ENCODE data around the gene MS4A15. TPM values are rescaled to one million over a fixed set of nuclear protein-coding genes. Genes with fewer than 3 reads are reported as not detected.
A peak's percentile ranks its signal among the peaks of the same experiment; 100 is the strongest.
"Not testable (repeated sequence)": the region's sequence is repeated elsewhere in the genome, so short reads cannot be mapped to it uniquely, and the experiment has no call there.

MS4A15 gene
- total RNA-seq, 2 donors from 2014 or later, result not detected

DNA sequence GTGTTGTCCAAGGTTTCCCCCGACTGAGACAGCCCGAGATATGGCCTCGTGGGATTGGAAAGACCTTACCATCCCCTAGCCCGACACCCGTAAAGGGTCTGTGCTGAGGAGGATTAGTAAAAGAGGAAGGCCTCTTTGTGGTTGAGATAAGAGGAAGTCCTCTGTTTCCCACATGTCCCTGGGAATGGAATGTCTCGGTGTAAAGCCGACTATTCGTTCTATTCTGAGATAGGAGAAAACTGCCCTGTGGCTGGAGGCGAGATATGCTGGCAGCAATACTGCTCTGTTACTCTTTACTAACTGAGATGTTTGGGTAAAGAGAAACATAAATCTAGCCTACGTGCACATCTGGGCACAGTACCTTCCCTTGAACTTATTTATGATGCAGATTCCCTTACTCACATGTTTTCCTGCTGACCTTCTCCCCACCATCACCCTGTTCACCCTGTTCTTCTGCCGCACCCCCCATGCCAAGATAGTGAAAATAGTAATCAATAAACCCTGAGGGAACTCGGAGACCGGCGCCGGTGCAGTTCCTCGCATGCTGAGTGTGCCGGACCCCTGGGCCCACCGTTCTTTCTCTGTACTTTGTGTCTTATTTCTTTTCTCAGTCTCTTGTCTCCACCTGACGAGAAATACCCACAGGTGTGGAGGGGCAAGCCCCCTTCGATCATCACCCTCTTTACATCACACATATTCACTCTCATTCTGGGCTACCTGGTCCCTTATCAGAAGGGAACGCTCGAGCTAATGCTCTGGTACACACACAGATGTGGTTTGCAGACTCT is 3.0 kb downstream of the MS4A15 start:
- H3K36me3 Mint-ChIP-seq (ENCODE audit: insufficient read depth in 2 of 2); H3K4me3 Mint-ChIP-seq; DNase-seq; ATAC-seq (replicated peaks in 1 of 2); H3K4me1 Mint-ChIP-seq (ENCODE audit: low read depth); H3K9me3 Mint-ChIP-seq; H3K27ac Mint-ChIP-seq: not testable (repeated sequence)
- peaks cover 30% of the 10 kb centered on the region for H3K27me3 Mint-ChIP-seq (ENCODE audit: low read depth)

- Mint-ChIP-seq H3K27me3 (ENCODE audit: low read depth) (peaks cover 36% of the 10 kb centered on the region), H3K27ac (no peak overlapping the region)
Measured at GRCh38 chr11:60761436-60762190, 4.9 kb downstream of the MS4A15 start.

DNA sequence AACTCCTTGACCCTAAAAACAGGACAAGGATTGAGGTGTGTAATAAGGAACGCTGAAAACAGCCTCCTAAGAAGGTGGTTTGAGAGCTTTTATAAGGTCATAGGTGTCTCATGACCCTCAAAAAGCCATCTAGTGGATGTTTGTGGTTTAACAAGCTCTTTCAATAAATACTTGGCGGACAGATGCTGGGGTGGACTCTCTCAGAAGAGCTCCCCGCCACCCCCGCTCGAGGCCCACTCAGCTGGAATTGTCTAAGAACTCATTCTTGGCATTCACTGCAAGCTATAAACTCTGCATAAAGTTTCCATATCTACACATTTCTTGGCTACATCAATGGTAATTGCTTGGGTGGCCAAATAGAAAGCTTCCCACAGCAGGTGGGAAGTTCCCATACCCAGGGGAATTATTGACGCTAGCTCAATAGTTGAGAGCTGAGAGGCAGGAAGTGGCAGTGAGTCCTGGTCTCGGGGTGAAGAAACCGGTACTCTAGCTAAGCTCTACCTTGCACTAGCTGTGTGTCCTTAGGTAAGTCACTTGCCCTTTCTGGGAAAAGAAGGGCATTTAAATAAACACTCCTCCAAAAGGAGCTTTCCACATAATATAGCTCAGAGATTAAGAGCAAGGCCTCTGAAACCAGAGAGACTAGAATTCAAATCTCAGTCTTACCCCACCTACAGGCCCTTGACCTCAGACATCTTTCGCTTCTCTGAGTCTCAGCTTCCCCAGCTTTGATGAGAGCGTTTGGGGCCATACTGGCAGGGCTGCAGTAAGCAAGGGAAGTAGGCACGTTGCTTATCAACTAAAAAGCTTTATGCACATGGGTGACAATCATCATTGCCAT is 6.4 kb downstream of the MS4A15 start:
- H3K36me3 Mint-ChIP-seq (ENCODE audit: insufficient read depth in 2 of 2), result no peaks in the 10 kb centered on the region
- ATAC-seq (replicated peaks in 1 of 2) (peak; percentile 37 to 50), DNase-seq (no peak)
- H3K27me3 Mint-ChIP-seq (ENCODE audit: low read depth), result peaks cover 40% of the 10 kb centered on the region
- H3K4me3 Mint-ChIP-seq, result no peak overlapping the region
- H3K4me1 Mint-ChIP-seq (ENCODE audit: low read depth), result peaks cover 13% of the 10 kb centered on the region
- H3K9me3 Mint-ChIP-seq, result no peaks in the 10 kb centered on the region
- H3K27ac Mint-ChIP-seq, result no peak overlapping the region

More at GRCh38 chr11:60761436-60762190, 4.9 kb downstream of the MS4A15 start:
- no peak for DNase-seq
- Mint-ChIP-seq H3K9me3 (no peaks in the 10 kb centered on the region), H3K4me1 (ENCODE audit: low read depth) (peaks cover 9% of the 10 kb centered on the region), H3K4me3 (no peak overlapping the region), H3K36me3 (ENCODE audit: insufficient read depth in 2 of 2) (no peaks in the 10 kb centered on the region)
- no peak for ATAC-seq (replicated peaks in 1 of 2)

GRCh38 chr11:60763692-60764369 is 7.2 kb downstream of the MS4A15 start:
- Mint-ChIP-seq H3K27ac (no peak overlapping the region), H3K36me3 (ENCODE audit: insufficient read depth in 2 of 2) (no peaks in the 10 kb centered on the region), H3K27me3 (ENCODE audit: low read depth) (peaks cover 36% of the 10 kb centered on the region), H3K4me3 (no peak overlapping the region), H3K9me3 (no peaks in the 10 kb centered on the region), H3K4me1 (ENCODE audit: low read depth) (peaks cover 13% of the 10 kb centered on the region)
- ATAC-seq (replicated peaks in 1 of 2), result peak; percentile 29 to 44
- DNase-seq, result no peak

- H3K9me3 Mint-ChIP-seq, result no peaks in the 10 kb centered on the region
- no peak overlapping the region for H3K27ac Mint-ChIP-seq
- ATAC-seq (replicated peaks in 1 of 2) (no peak), DNase-seq (no peak)
- H3K4me1 Mint-ChIP-seq (ENCODE audit: low read depth), result peaks cover 13% of the 10 kb centered on the region
- no peak overlapping the region for H3K4me3 Mint-ChIP-seq
- H3K27me3 Mint-ChIP-seq (ENCODE audit: low read depth), result peaks cover 27% of the 10 kb centered on the region
- H3K36me3 Mint-ChIP-seq (ENCODE audit: insufficient read depth in 2 of 2), result no peaks in the 10 kb centered on the region
Measured at GRCh38 chr11:60764879-60765278, 8.2 kb downstream of the MS4A15 start.

GRCh38 chr11:60765355-60765754 is 8.7 kb downstream of the MS4A15 start:
- ATAC-seq (replicated peaks in 1 of 2) (no peak), DNase-seq (no peak)
- Mint-ChIP-seq H3K4me3 (no peak overlapping the region), H3K27ac (no peak overlapping the region), H3K9me3 (no peaks in the 10 kb centered on the region), H3K27me3 (ENCODE audit: low read depth) (peaks cover 23% of the 10 kb centered on the region), H3K4me1 (ENCODE audit: low read depth) (peaks cover 13% of the 10 kb centered on the region), H3K36me3 (ENCODE audit: insufficient read depth in 2 of 2) (no peaks in the 10 kb centered on the region)

GRCh38 chr11:60766547-60766946 is 9.9 kb downstream of the MS4A15 start:
- no peak overlapping the region for H3K27ac Mint-ChIP-seq
- no peaks in the 10 kb centered on the region for H3K9me3 Mint-ChIP-seq
- ATAC-seq (replicated peaks in 1 of 2), result no peak
- H3K27me3 Mint-ChIP-seq (ENCODE audit: low read depth), result peaks cover 18% of the 10 kb centered on the region
- H3K4me3 Mint-ChIP-seq, result no peak overlapping the region
- H3K4me1 Mint-ChIP-seq (ENCODE audit: low read depth), result peaks cover 13% of the 10 kb centered on the region
- H3K36me3 Mint-ChIP-seq (ENCODE audit: insufficient read depth in 2 of 2), result no peaks in the 10 kb centered on the region
- DNase-seq, result no peak

GRCh38 chr11:60767388-60767811 is 10.7 kb downstream of the MS4A15 start:
- H3K27me3 Mint-ChIP-seq (ENCODE audit: low read depth), result peaks cover 18% of the 10 kb centered on the region
- H3K36me3 Mint-ChIP-seq (ENCODE audit: insufficient read depth in 2 of 2), result no peaks in the 10 kb centered on the region
- no peaks in the 10 kb centered on the region for H3K9me3 Mint-ChIP-seq
- H3K27ac Mint-ChIP-seq, result no peak overlapping the region
- DNase-seq (peak; percentile 28 to 40), ATAC-seq (replicated peaks in 1 of 2) (peak; percentile 36 to 42)
- H3K4me1 Mint-ChIP-seq (ENCODE audit: low read depth), result peaks cover 13% of the 10 kb centered on the region
- no peak overlapping the region for H3K4me3 Mint-ChIP-seq

DNA sequence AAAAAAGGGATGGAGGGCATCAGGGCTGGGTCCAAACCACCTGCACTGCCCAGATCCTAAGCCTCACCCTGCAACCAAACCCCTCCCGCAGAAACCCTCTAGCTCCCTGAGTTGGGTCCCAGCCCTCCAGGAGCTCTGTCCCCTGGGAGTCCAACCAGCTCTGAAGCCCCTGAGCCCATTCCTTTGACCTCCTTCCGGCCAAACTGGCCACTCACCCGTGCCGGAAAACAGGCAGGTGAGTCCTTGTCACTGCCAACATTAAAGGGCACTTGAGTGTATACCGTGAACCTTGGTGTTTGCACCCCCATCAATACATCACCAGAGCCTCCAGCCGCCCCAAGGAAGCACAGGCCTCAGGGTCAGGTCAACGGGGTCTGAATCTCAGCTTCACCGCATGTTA is 11.5 kb downstream of the MS4A15 start:
- ATAC-seq (replicated peaks in 1 of 2) (no peak), DNase-seq (no peak)
- no peaks in the 10 kb centered on the region for H3K36me3 Mint-ChIP-seq (ENCODE audit: insufficient read depth in 2 of 2)
- H3K9me3 Mint-ChIP-seq, result no peaks in the 10 kb centered on the region
- H3K27ac Mint-ChIP-seq, result no peak overlapping the region
- H3K27me3 Mint-ChIP-seq (ENCODE audit: low read depth), result peaks cover 18% of the 10 kb centered on the region
- no peak overlapping the region for H3K4me3 Mint-ChIP-seq
- peaks cover 13% of the 10 kb centered on the region for H3K4me1 Mint-ChIP-seq (ENCODE audit: low read depth)

DNA sequence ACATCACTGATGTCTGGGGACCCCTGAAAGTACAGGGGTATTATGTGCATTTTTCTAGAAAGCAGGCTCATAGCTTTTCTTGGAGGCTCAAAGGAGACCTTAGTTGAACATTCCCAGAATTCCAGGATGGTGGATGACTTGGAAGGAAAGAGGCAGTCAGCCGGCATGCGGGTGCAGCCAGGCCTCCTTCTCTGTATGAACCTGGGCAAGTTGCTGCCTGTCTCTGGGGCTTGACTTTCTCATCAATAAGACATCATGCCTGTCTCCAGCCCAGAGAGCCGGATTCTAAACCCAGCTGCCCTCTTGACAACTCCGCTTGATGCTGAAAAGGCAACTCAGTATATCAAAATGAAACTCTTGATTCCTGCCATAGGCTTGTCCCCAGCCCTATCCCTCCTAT is 12.6 kb downstream of the MS4A15 start:
- Mint-ChIP-seq H3K27ac (no peak overlapping the region), H3K4me1 (ENCODE audit: low read depth) (peaks cover 5% of the 10 kb centered on the region), H3K27me3 (ENCODE audit: low read depth) (peaks cover 20% of the 10 kb centered on the region), H3K9me3 (no peaks in the 10 kb centered on the region), H3K4me3 (no peak overlapping the region), H3K36me3 (ENCODE audit: insufficient read depth in 2 of 2) (no peaks in the 10 kb centered on the region)
- ATAC-seq (replicated peaks in 1 of 2) (no peak), DNase-seq (no peak)

DNA sequence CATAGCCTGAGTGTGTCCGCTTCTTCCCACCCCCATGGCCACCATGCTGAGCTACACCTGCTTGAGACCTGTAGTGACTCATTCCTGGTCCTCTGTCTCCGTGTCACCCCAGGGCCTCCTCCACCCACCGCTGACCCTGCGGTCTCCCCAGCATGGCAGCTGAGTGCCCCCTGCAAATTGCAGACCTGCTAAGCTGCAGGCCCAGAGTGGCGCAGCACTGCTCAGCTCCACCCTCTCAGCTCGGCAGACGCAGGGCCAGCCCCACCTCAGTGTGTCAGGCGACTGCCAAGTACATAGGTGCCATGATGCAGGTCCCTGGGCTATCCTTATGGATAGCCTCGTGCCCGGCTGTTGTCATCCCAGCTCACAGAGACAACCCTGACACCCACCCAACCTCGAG is 13.1 kb downstream of the MS4A15 start:
- no peaks in the 10 kb centered on the region for H3K36me3 Mint-ChIP-seq (ENCODE audit: insufficient read depth in 2 of 2)
- ATAC-seq (replicated peaks in 1 of 2) (no peak), DNase-seq (no peak)
- peaks cover 4% of the 10 kb centered on the region for H3K4me1 Mint-ChIP-seq (ENCODE audit: low read depth)
- peaks cover 25% of the 10 kb centered on the region for H3K27me3 Mint-ChIP-seq (ENCODE audit: low read depth)
- H3K4me3 Mint-ChIP-seq, result no peak overlapping the region
- H3K9me3 Mint-ChIP-seq, result no peaks in the 10 kb centered on the region
- H3K27ac Mint-ChIP-seq, result no peak overlapping the region

- H3K27ac Mint-ChIP-seq, result no peak overlapping the region
- peaks cover 15% of the 10 kb centered on the region for H3K4me1 Mint-ChIP-seq (ENCODE audit: low read depth)
- no peak overlapping the region for H3K4me3 Mint-ChIP-seq
- H3K27me3 Mint-ChIP-seq (ENCODE audit: low read depth), result peaks cover 24% of the 10 kb centered on the region
- ATAC-seq (replicated peaks in 1 of 2) (no peak), DNase-seq (no peak)
- H3K36me3 Mint-ChIP-seq (ENCODE audit: insufficient read depth in 2 of 2), result no peaks in the 10 kb centered on the region
- H3K9me3 Mint-ChIP-seq, result no peaks in the 10 kb centered on the region
Measured at GRCh38 chr11:60771146-60771545, 14.5 kb downstream of the MS4A15 start.
